Fibroblast of villous mesenchyme (primary cell): ENCODE data around the gene NDE1. TPM values are rescaled to one million over a fixed set of nuclear protein-coding genes. Genes with fewer than 3 reads are reported as not detected.

ENCODE experiments used
- DNase-seq: peaks from one replicate; pipeline ENCODE4 v3.0.0-alpha.2; 2010; ENCODE audit warnings: low read depth
- H3K4me3 ChIP-seq: 2 replicates; pipeline ENCODE4 v1.5.1; 2011; ENCODE audit warnings: low read depth, mild to moderate bottlenecking, low read length
- total RNA-seq: library from RNA; depleted of rRNA; stranded (reverse); fragments of >200 nt; gene quantifications from 2 replicates; pipeline ENCODE4 v1.2.3, GENCODE V29; 2012
- TF ChIP-seq, protein P1 (sequence below): IDR thresholded peaks from 2 replicates; pipeline ENCODE4 v1.5.1; 2012; ENCODE audit warnings: low read depth, mild to moderate bottlenecking, low read length; ENCODE audit not compliant: insufficient read depth

The NDE1 gene
- total RNA-seq, 1 donor = 43.2 TPM

- TF ChIP-seq, protein P1, sequence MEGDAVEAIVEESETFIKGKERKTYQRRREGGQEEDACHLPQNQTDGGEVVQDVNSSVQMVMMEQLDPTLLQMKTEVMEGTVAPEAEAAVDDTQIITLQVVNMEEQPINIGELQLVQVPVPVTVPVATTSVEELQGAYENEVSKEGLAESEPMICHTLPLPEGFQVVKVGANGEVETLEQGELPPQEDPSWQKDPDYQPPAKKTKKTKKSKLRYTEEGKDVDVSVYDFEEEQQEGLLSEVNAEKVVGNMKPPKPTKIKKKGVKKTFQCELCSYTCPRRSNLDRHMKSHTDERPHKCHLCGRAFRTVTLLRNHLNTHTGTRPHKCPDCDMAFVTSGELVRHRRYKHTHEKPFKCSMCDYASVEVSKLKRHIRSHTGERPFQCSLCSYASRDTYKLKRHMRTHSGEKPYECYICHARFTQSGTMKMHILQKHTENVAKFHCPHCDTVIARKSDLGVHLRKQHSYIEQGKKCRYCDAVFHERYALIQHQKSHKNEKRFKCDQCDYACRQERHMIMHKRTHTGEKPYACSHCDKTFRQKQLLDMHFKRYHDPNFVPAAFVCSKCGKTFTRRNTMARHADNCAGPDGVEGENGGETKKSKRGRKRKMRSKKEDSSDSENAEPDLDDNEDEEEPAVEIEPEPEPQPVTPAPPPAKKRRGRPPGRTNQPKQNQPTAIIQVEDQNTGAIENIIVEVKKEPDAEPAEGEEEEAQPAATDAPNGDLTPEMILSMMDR = no peak
- H3K4me3 ChIP-seq = no peak overlapping the region
- no peak for DNase-seq
Observed at GRCh38 chr16:15613676-15614075, 36.4 kb upstream of the NDE1 start.

DNA sequence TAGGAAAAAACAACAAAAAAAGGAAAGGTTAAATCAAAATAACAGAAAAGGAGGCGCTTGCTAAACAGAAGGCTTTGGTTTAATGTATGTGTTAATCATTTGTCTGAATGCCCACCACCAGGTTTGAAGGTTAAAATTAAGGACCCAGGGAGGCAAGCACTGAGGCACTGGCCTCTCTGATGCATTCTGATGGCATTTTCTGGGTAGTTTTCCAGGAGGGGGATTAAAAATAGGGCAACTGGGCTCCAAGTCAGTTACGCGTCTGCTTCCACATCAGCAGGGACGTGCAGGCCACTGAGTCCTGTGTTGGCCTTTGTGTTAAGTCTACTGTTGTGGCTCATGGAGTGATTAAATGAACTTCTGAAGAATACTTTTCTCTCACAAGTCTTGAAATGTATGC lies 34.0 kb upstream of the NDE1 start:
- DNase-seq = no peak
- TF ChIP-seq, protein P1 = no peak
- H3K4me3 ChIP-seq = no peak overlapping the region

DNA sequence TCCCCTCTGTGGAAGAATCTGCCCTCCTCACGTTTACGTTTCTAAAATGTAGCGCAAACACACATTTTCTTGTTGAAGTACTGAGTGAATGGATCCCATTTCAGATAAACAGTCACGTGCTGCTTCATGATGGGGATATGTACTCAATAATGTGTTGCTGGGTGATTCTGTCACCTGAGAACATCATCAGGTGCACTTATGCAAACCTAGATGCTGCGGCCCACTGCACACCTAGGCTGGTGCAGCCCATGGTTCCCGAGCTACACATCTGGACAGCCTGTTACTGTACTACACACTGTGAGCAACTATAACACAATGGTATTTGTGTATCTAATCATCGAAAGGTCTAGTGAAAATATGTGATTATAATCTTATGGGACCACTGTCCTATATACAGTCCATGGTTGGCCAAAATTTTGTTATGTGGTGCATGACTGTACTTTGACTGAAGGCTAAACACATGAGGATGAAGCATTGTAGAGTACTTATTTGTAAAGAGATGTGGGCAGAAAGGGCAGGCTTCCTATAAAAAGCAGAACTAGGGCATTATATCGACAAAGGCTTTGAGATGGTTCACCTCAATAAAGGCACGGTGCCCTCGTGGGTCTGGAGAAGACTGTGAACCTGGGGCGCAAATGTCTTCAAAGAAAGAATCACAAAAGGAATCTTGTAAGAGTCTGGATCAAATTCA lies 33.4 kb upstream of the NDE1 start:
- H3K4me3 ChIP-seq = no peak overlapping the region
- TF ChIP-seq, protein P1 = no peak
- DNase-seq = no peak

- TF ChIP-seq, protein P1 = no peak
- DNase-seq = no peak
- no peak overlapping the region for H3K4me3 ChIP-seq
Observed at GRCh38 chr16:15617901-15618300, 32.1 kb upstream of the NDE1 start.

DNA sequence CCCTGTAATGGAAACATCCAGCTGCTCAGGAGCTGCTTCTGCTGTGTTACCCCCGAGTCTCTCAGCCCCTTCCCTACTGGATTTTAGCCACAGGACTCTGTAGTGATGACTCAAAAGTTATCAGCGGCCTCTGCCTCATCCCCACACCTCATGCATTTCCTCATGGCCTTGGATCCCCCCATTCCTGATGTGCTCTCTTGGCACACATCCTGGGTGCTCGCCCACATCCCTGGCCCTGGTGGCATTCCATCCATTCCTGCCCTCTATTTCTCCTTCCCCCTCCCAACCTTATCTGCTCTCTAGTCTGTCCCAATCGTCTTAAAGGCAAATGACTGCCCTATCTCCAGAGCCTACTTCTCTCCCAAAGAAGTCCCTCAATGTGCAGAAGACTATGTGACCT lies 31.7 kb upstream of the NDE1 start:
- H3K4me3 ChIP-seq = no peak overlapping the region
- TF ChIP-seq, protein P1 = no peak
- peak; percentile 73 for DNase-seq

DNA sequence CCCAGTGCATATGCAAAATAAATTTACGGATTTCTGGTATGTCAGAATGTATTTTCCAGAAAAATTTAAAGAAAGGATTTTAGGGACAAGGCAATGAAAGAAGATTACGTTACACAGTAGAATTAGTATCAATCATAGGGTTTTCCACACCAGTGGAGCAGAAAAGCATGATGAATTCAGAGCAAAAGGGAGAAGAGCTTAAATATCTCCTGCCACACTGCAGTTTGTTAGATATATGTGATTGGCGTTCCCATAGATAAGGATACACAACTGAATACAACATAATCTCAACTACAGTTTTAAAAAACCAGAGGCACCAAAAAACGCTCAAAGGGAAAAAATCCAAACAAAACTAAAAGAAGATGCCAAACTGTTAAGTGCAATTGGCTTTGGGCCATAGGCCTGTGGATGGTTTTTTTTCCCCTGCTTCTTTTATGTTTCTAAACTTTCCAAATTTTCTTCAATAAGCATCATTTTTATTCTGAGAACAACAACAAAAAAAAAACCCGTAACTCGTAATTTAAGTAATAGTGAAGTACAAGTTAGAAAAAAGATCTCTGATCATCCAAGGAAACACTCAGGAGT lies 29.3 kb upstream of the NDE1 start:
- no peak for DNase-seq
- no peak overlapping the region for H3K4me3 ChIP-seq
- TF ChIP-seq, protein P1 = no peak
